Loucy (cell line): ENCODE results near the gene TENM4.

Experiments
- H2AFZ ChIP-seq: fragments of 200-600 bp; sonication (generic); 2 replicates; pipeline ENCODE4 v1.6.0; 2016; ENCODE audit warnings: antibody characterized with exemption, mild to moderate bottlenecking, low read length, moderate library complexity
- H3F3A ChIP-seq: fragments of 200-600 bp; 2 replicates; pipeline ENCODE4 v1.6.0; 2016; ENCODE audit warnings: antibody characterized with exemption, low read depth, mild to moderate bottlenecking
- H3K27me3 ChIP-seq: fragments of 200-600 bp; sonication (generic); 2 replicates; pipeline ENCODE4 v1.6.1; 2014; ENCODE audit warnings: low read length, mild to moderate bottlenecking; ENCODE audit not compliant: insufficient read depth, poor library complexity, severe bottlenecking
- H3K36me3 ChIP-seq: fragments of 200-600 bp; sonication (generic); 2 replicates; pipeline ENCODE4 v1.6.1; 2016; ENCODE audit warnings: low read length; ENCODE audit not compliant: insufficient read depth
- H3K4me1 ChIP-seq: fragments of 200-600 bp; sonication (generic); 2 replicates; pipeline ENCODE4 v1.5.1; 2014; ENCODE audit warnings: low read length, mild to moderate bottlenecking; ENCODE audit not compliant: insufficient read depth, poor library complexity, severe bottlenecking
- H3K4me2 ChIP-seq: fragments of 200-600 bp; sonication (generic); 2 replicates; pipeline ENCODE4 v1.6.0; 2014; ENCODE audit warnings: antibody characterized with exemption, low read length, low read depth, mild to moderate bottlenecking; ENCODE audit not compliant: poor library complexity, severe bottlenecking
- H3K4me3 ChIP-seq: fragments of 200-600 bp; sonication (generic); 2 replicates; pipeline ENCODE4 v1.5.1; 2014; ENCODE audit warnings: low read length, mild to moderate bottlenecking, mixed read lengths; ENCODE audit not compliant: poor library complexity, severe bottlenecking
- H3K79me2 ChIP-seq: fragments of 200-600 bp; sonication (generic); 2 replicates; pipeline ENCODE4 v1.6.1; 2014; ENCODE audit warnings: low read length; ENCODE audit not compliant: insufficient read depth
- H3K9ac ChIP-seq: fragments of 200-600 bp; sonication (generic); 2 replicates; pipeline ENCODE4 v1.6.0; 2014; ENCODE audit warnings: mild to moderate bottlenecking, low read depth, low read length, moderate library complexity; ENCODE audit not compliant: poor library complexity, severe bottlenecking
- H3K9me2 ChIP-seq: fragments of 200-600 bp; sonication (generic); replicated peaks from 2 replicates; pipeline ENCODE4 v1.6.1; 2016; ENCODE audit warnings: low read depth, low read length, mixed read lengths
- H3K9me3 ChIP-seq: fragments of 200-600 bp; sonication (generic); 2 replicates; pipeline ENCODE4 v1.6.1; 2014; ENCODE audit warnings: mild to moderate bottlenecking, antibody characterized with exemption, low read length, low read depth; ENCODE audit not compliant: insufficient read depth
- H4K20me1 ChIP-seq: fragments of 200-600 bp; sonication (generic); 2 replicates; pipeline ENCODE4 v1.6.0; 2014; ENCODE audit warnings: antibody characterized with exemption, low read length, mild to moderate bottlenecking; ENCODE audit not compliant: insufficient read depth, poor library complexity, severe bottlenecking
- EZH2phosphoT487 ChIP-seq: fragments of 200-600 bp; IDR thresholded peaks from 2 replicates; pipeline ENCODE4 v1.6.1; 2018; ENCODE audit warnings: antibody characterized with exemption, mild to moderate bottlenecking, moderate library complexity, borderline replicate concordance
- TF ChIP-seq, protein P1 (sequence below): fragments of 200-600 bp; sonication (generic); conservative IDR thresholded peaks from 2 replicates; pipeline ENCODE4 v1.5.1; 2014; ENCODE audit warnings: mild to moderate bottlenecking, antibody characterized with exemption, low read length

The TENM4 gene

DNA sequence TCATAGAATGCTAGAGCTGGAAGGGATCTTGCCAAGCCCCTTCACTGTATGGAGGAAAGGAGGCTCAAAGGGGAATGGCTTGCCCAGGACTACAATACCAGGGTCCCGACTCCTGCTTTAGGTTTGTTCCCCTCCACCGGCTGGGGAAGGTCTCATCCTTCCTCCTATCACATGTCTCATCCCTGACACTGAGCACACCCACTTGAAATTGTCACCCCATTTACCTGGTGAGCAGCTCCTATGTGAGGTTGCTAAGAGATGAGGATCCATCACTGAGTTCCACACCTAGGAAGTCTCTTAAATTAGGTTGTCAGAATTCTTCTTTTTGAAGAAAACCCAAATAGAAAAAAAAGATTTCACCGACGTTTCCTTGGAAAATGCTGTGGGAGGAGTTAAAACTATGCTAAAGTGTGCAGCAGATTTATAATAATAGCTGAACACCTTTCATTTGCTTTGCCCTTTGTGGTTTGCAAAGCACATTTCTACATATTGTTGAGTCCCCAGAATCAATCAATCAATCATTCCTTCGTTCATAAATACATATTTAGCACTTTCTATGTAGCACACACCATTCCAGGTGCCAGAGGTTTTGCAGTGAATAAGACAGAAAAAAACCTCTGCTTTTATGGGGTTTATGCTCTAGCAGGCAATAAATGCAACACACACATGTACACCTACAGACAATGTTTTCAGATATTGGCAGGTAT, 91.7 kb downstream of the TENM4 start:
- Histone ChIP-seq H3K4me1 (no peaks in the 10 kb centered on the region), H4K20me1 (no peaks in the 10 kb centered on the region), H3F3A (no peaks in the 10 kb centered on the region), H3K9me2 (no peaks in the 10 kb centered on the region), H3K4me2 (no peak overlapping the region), H3K36me3 (no peaks in the 10 kb centered on the region), H2AFZ (no peak overlapping the region), H3K79me2 (no peaks in the 10 kb centered on the region), H3K9ac (no peak overlapping the region), H3K9me3 (0 out of 2 replicates have a peak, but pooled peaks cover 3% of the 10 kb centered on the region), H3K27me3 (no peaks in the 10 kb centered on the region), H3K4me3 (no peak overlapping the region)
- TF ChIP-seq, protein P1, sequence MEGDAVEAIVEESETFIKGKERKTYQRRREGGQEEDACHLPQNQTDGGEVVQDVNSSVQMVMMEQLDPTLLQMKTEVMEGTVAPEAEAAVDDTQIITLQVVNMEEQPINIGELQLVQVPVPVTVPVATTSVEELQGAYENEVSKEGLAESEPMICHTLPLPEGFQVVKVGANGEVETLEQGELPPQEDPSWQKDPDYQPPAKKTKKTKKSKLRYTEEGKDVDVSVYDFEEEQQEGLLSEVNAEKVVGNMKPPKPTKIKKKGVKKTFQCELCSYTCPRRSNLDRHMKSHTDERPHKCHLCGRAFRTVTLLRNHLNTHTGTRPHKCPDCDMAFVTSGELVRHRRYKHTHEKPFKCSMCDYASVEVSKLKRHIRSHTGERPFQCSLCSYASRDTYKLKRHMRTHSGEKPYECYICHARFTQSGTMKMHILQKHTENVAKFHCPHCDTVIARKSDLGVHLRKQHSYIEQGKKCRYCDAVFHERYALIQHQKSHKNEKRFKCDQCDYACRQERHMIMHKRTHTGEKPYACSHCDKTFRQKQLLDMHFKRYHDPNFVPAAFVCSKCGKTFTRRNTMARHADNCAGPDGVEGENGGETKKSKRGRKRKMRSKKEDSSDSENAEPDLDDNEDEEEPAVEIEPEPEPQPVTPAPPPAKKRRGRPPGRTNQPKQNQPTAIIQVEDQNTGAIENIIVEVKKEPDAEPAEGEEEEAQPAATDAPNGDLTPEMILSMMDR, result no peak
- no peak for TF ChIP-seq EZH2phosphoT487

DNA sequence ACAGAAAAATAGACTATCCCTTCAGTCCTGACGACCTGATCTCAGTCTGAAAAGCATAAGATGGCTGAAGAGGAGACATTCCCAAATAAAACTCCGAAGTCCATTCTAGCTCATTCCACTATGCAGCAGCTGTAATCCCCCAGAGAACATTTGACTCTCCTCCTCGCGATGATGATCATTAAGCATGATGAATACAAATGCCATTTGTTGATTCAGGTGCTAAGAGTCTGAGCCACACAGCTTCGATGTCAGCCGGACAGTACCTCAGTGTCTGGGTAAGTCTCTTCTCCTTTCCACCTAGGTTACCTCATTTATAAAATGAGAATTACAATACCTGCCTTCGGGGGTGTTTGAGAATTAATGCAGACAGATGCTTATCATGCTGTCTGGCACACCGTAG, 94.8 kb downstream of the TENM4 start:
- Histone ChIP-seq H3K79me2 (no peaks in the 10 kb centered on the region), H4K20me1 (no peaks in the 10 kb centered on the region), H3K9ac (no peak overlapping the region), H3K9me2 (no peaks in the 10 kb centered on the region), H3K4me1 (no peaks in the 10 kb centered on the region), H2AFZ (no peak overlapping the region), H3K4me2 (no peak overlapping the region), H3K4me3 (no peak overlapping the region), H3F3A (no peaks in the 10 kb centered on the region), H3K27me3 (no peaks in the 10 kb centered on the region), H3K9me3 (no peaks in the 10 kb centered on the region), H3K36me3 (no peaks in the 10 kb centered on the region)
- TF ChIP-seq, protein P1, result no peak
- TF ChIP-seq EZH2phosphoT487, result no peak

DNA sequence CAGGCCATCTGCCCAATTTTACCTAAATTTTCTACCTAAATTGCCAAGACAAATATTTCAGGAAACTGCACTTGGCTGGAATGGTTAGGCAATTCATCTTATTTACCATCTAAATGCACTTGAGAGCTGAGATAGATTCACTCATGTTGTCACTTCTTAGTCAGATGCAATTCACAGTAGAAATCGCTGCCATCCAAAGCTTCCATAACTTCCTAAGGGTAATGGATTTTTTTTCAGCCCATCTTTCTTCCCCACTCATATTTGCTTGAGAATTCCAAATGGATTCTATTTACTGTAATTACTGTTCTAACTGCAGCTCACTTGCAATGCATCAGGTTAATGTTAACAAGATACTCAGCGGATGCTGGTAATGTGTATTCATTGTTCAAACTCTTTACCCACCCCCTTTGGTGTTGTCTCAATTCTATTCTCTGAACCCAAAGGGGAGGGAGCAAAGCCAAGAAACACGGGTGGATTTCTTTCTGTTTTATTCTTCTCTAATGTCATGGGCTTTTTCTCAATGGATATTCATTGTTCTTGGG, 96.0 kb downstream of the TENM4 start:
- H3F3A ChIP-seq, result no peaks in the 10 kb centered on the region
- H2AFZ ChIP-seq, result no peak overlapping the region
- no peaks in the 10 kb centered on the region for H4K20me1 ChIP-seq
- TF ChIP-seq, protein P1, result no peak
- TF ChIP-seq EZH2phosphoT487, result no peak
- H3K9ac ChIP-seq, result no peak overlapping the region
- no peaks in the 10 kb centered on the region for H3K9me3 ChIP-seq
- H3K4me2 ChIP-seq, result no peak overlapping the region
- H3K4me1 ChIP-seq, result no peaks in the 10 kb centered on the region
- no peaks in the 10 kb centered on the region for H3K36me3 ChIP-seq
- H3K27me3 ChIP-seq, result no peaks in the 10 kb centered on the region
- H3K4me3 ChIP-seq, result no peak overlapping the region
- H3K9me2 ChIP-seq, result no peaks in the 10 kb centered on the region
- H3K79me2 ChIP-seq, result no peaks in the 10 kb centered on the region
